HEK293T (cell line): Measurements from ENCODE around the gene PSENEN.
"Not testable (repeated sequence)": the region's sequence is repeated elsewhere in the genome, so short reads cannot be mapped to it uniquely, and the experiment has no call there.

Experiments used
- CTCF ChIA-PET: fragments of 350-600 bp; formaldehyde crosslinking; extraction: SDS; loops from one replicate; lab custom pipeline; 2021; ENCODE audit warnings: antibody characterized with exemption, inconsistent platforms; lab: Yijun Ruan, JAX
- POLR2A ChIA-PET: fragments of 350-600 bp; formaldehyde crosslinking; extraction: SDS; loops from one replicate; lab custom pipeline; 2020; ENCODE audit warnings: antibody characterized with exemption, inconsistent platforms; lab: Yijun Ruan, JAX
- DNase-seq: peaks from one replicate; pipeline ENCODE4 v3.0.0; 2012; ENCODE audit warnings: mixed read lengths; ENCODE audit errors: extremely low spot score
- ARNT ChIP-seq: fragments of 450-650 bp; IDR thresholded peaks from 2 replicates; pipeline ENCODE4 v1.6.1; 2017; ENCODE audit warnings: mild to moderate bottlenecking
- BHLHE40 ChIP-seq: fragments of 450-650 bp; IDR thresholded peaks from 2 replicates; pipeline ENCODE4 v1.6.1; 2016; ENCODE audit warnings: mild to moderate bottlenecking, moderate library complexity, borderline replicate concordance
- CTBP1 ChIP-seq: fragments of 450-650 bp; IDR thresholded peaks from 2 replicates; pipeline ENCODE4 v1.6.1; 2016; ENCODE audit warnings: borderline replicate concordance
- ELF4 ChIP-seq: fragments of 450-650 bp; IDR thresholded peaks from 2 replicates; pipeline ENCODE4 v1.6.1; 2017; ENCODE audit warnings: antibody characterized with exemption
- FOXA1 ChIP-seq: fragments of 450-650 bp; IDR thresholded peaks from 2 replicates; pipeline ENCODE4 v1.6.1; 2016; ENCODE audit warnings: mild to moderate bottlenecking
- FOXK2 ChIP-seq: fragments of 450-650 bp; IDR thresholded peaks from 2 replicates; pipeline ENCODE4 v1.6.1; 2016; ENCODE audit warnings: mild to moderate bottlenecking
- FOXM1 ChIP-seq: fragments of 450-650 bp; IDR thresholded peaks from 2 replicates; pipeline ENCODE4 v1.6.1; 2017; ENCODE audit warnings: mild to moderate bottlenecking, borderline replicate concordance
- HDGF ChIP-seq: fragments of 450-650 bp; IDR thresholded peaks from 2 replicates; pipeline ENCODE4 v1.6.1; 2017; ENCODE audit warnings: antibody characterized with exemption, borderline replicate concordance
- L3MBTL2 ChIP-seq: fragments of 450-650 bp; conservative IDR thresholded peaks from 2 replicates; pipeline ENCODE4 v1.6.1; 2016; ENCODE audit warnings: mild to moderate bottlenecking
- LEF1 ChIP-seq: fragments of 450-650 bp; IDR thresholded peaks from 2 replicates; pipeline ENCODE4 v1.6.1; 2017; ENCODE audit warnings: mild to moderate bottlenecking, borderline replicate concordance
- NFRKB ChIP-seq: fragments of 450-650 bp; IDR thresholded peaks from 2 replicates; pipeline ENCODE4 v1.6.1; 2016; ENCODE audit warnings: mild to moderate bottlenecking, moderate library complexity
- PKNOX1 ChIP-seq: fragments of 450-650 bp; IDR thresholded peaks from 2 replicates; pipeline ENCODE4 v1.6.1; 2016
- SP1 ChIP-seq: fragments of 450-650 bp; IDR thresholded peaks from 2 replicates; pipeline ENCODE4 v1.6.1; 2017
- SUZ12 ChIP-seq: fragments of 450-650 bp; IDR thresholded peaks from 2 replicates; pipeline ENCODE4 v1.6.1; 2016; ENCODE audit warnings: mild to moderate bottlenecking
- TARDBP ChIP-seq: fragments of 450-650 bp; IDR thresholded peaks from 2 replicates; pipeline ENCODE4 v1.6.1; 2016
- ZNF384 ChIP-seq: fragments of 450-650 bp; IDR thresholded peaks from 2 replicates; pipeline ENCODE4 v1.6.1; 2016

The PSENEN gene

GRCh38 chr19:35792312-35792711 is 46.9 kb downstream of the PSENEN start:
- DNase-seq = no peak
- POLR2A ChIA-PET = no interaction called here
- CTCF ChIA-PET = no interaction called here
- no peak for TF ChIP-seq SUZ12
- no peak for TF ChIP-seq CTBP1
- no peak for TF ChIP-seq NFRKB
- TF ChIP-seq ELF4 = no peak
- TF ChIP-seq FOXA1 = no peak
- no peak for TF ChIP-seq HDGF
- TF ChIP-seq BHLHE40 = no peak
- no peak for TF ChIP-seq TARDBP
- TF ChIP-seq ARNT = no peak

- CTCF ChIA-PET = no interaction called here
- POLR2A ChIA-PET = no interaction called here
- no peak for DNase-seq
- TF ChIP-seq BHLHE40 = no peak
- TF ChIP-seq SP1 = no peak
- no peak for TF ChIP-seq FOXM1
- no peak for TF ChIP-seq CTBP1
- no peak for TF ChIP-seq L3MBTL2
- TF ChIP-seq HDGF = no peak
- no peak for TF ChIP-seq ZNF384
- TF ChIP-seq ARNT = no peak
- TF ChIP-seq PKNOX1 = no peak
- no peak for TF ChIP-seq FOXA1
- no peak for TF ChIP-seq LEF1
- no peak for TF ChIP-seq NFRKB
- TF ChIP-seq ELF4 = no peak
- TF ChIP-seq TARDBP = no peak
- no peak for TF ChIP-seq SUZ12
- TF ChIP-seq FOXK2 = no peak
Observed at GRCh38 chr19:35792888-35793287, 47.4 kb downstream of the PSENEN start.

GRCh38 chr19:35793381-35794165 is 48.1 kb downstream of the PSENEN start:
- TF ChIP-seq SP1 (no peak), ARNT (no peak), PKNOX1 (no peak), CTBP1 (no peak), NFRKB (no peak), FOXA1 (no peak), L3MBTL2 (no peak), ELF4 (no peak)
- ChIA-PET CTCF (no interaction called here), POLR2A (no interaction called here)
- no peak for DNase-seq

- DNase-seq, POLR2A ChIA-PET, CTCF ChIA-PET: not testable (repeated sequence)
Observed at GRCh38 chr19:35795564-35795963, 50.1 kb downstream of the PSENEN start.
